ENCODE data around the gene SRPX2. TPM values are rescaled to one million over a fixed set of nuclear protein-coding genes. Genes with fewer than 3 reads are reported as not detected.
A peak's percentile ranks its signal among the peaks of the same experiment; 100 is the strongest.

Gene SRPX2, protein sequence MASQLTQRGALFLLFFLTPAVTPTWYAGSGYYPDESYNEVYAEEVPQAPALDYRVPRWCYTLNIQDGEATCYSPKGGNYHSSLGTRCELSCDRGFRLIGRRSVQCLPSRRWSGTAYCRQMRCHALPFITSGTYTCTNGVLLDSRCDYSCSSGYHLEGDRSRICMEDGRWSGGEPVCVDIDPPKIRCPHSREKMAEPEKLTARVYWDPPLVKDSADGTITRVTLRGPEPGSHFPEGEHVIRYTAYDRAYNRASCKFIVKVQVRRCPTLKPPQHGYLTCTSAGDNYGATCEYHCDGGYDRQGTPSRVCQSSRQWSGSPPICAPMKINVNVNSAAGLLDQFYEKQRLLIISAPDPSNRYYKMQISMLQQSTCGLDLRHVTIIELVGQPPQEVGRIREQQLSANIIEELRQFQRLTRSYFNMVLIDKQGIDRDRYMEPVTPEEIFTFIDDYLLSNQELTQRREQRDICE
- 1 to 10 TPM in 2 of 4 donors, under 1 TPM in 1, not detected in 1; 0.54 to 5.5 (median 5.0) TPM for polyA plus RNA-seq
- long read RNA-seq, donor 1, full-length matches to known transcripts: 1 of 1 reads
- long read RNA-seq, donor 1, partial matches to known transcripts: 0 of 1 reads
- long read RNA-seq, donor 1, other reads (novel, unspliced or antisense): 0 of 1 reads
- long read RNA-seq, donor 2: 0 reads
- long read RNA-seq, donor 3: 0 reads
- long read RNA-seq, donor 4: 0 reads
- long read RNA-seq, donor 5, full-length matches to known transcripts: 1 of 1 reads
- long read RNA-seq, donor 5, partial matches to known transcripts: 0 of 1 reads
- long read RNA-seq, donor 5, other reads (novel, unspliced or antisense): 0 of 1 reads
- long read RNA-seq, donor 6: 0 reads
- long read RNA-seq, donor 7, full-length matches to known transcripts: 2 of 2 reads
- long read RNA-seq, donor 7, partial matches to known transcripts: 0 of 2 reads
- long read RNA-seq, donor 7, other reads (novel, unspliced or antisense): 0 of 2 reads
- long read RNA-seq, donor 8, full-length matches to known transcripts: 1 of 7 reads
- long read RNA-seq, donor 8, partial matches to known transcripts: 6 of 7 reads
- long read RNA-seq, donor 8, other reads (novel, unspliced or antisense): 0 of 7 reads
- long read RNA-seq, donor 9: 0 reads
- long read RNA-seq, donor 10, full-length matches to known transcripts: 1 of 1 reads
- long read RNA-seq, donor 10, partial matches to known transcripts: 0 of 1 reads
- long read RNA-seq, donor 10, other reads (novel, unspliced or antisense): 0 of 1 reads

GRCh38 chrX:100643956-100644860 lies at the start of gene SRPX2:
TSS of gene SRPX2 (plus strand) at chrX:100644199. CDS start at chrX:100646323, 2,124 bp downstream.
- Histone ChIP-seq H3K27ac (ENCODE audit: low read depth in 1 of 3, low read length in 2 of 3) (peak within 1 kb of the TSS in 2 of 3 donors; percentile 13 to 79), H3K9me3 (ENCODE audit: control insufficient read depth in 2 of 2, insufficient read depth in 1 of 2, low read depth in 1 of 2, low read length in 1 of 2) (no peaks in the 10 kb centered on the region), H3K36me3 (ENCODE audit: control insufficient read depth in 3 of 3, insufficient read depth in 2 of 3, low read depth in 1 of 3, low read length in 3 of 3) (no peaks in the 10 kb centered on the region), H3K4me3 (ENCODE audit: low read depth in 1 of 3, low read length in 3 of 3) (peak within 1 kb of the TSS in 1 of 3 donors; percentile 26), H3K27me3 (ENCODE audit: control insufficient read depth in 3 of 3, insufficient read depth in 3 of 3, low read length in 3 of 3) (no peaks in the 10 kb centered on the region), H3K4me1 (ENCODE audit: control insufficient read depth in 3 of 3, insufficient read depth in 2 of 3, low read depth in 1 of 3, low read length in 2 of 3) (peaks cover 0 to 34% (median 0%) of the 10 kb centered on the region in 3 donors)
- DNase-seq: peak in 1 of 2 donors; percentile 31
- FAIRE-seq: no peak
- WGBS, 3 donors: 53 to 58% (median 55%) methylated on average over 11 of the region's 11 CpGs

DNA sequence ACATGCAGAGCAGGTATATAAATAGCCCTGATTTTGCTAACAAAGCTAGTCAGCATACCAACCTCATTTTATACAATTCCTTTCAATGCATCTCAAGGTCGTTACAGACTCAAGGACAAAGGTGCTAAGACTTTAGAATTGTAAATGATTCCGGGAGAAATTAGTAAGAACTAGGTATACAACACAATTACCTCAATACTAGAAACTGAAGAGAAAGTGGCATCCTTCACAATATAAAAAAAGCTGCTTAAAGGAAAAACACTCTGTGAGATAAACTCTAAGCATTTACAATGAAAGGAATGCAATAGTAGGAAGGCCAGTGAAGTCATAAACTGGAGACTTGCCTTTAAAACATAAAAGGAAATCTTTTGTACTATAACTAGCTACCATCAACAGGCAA lies 47.4 kb upstream of the SRPX2 start:
- Histone ChIP-seq H3K4me1 (ENCODE audit: control insufficient read depth in 3 of 3, insufficient read depth in 2 of 3, low read depth in 1 of 3, low read length in 2 of 3) (peaks cover 0 to 19% (median 4%) of the 10 kb centered on the region in 3 donors), H3K27ac (ENCODE audit: low read depth in 1 of 3, low read length in 2 of 3) (no peak overlapping the region), H3K27me3 (ENCODE audit: control insufficient read depth in 3 of 3, insufficient read depth in 3 of 3, low read length in 3 of 3) (no peaks in the 10 kb centered on the region), H3K4me3 (ENCODE audit: low read depth in 1 of 3, low read length in 3 of 3) (no peak overlapping the region), H3K36me3 (ENCODE audit: control insufficient read depth in 3 of 3, insufficient read depth in 2 of 3, low read depth in 1 of 3, low read length in 3 of 3) (no peaks in the 10 kb centered on the region), H3K9me3 (ENCODE audit: control insufficient read depth in 2 of 2, insufficient read depth in 1 of 2, low read depth in 1 of 2, low read length in 1 of 2) (no peaks in the 10 kb centered on the region)
- FAIRE-seq (no peak), DNase-seq (no peak)
- 38 to 70% (median 62%) methylated on average over 2 of the region's 2 CpGs for WGBS, 3 donors

DNA sequence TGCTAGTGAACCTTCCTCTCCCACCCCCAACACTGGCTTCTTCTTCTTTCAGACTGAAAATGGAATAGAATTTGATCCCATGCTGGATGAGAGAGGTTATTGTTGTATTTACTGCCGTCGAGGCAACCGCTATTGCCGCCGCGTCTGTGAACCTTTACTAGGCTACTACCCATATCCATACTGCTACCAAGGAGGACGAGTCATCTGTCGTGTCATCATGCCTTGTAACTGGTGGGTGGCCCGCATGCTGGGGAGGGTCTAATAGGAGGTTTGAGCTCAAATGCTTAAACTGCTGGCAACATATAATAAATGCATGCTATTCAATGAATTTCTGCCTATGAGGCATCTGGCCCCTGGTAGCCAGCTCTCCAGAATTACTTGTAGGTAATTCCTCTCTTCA lies 44.5 kb upstream of the SRPX2 start:
- DNase-seq (no peak), FAIRE-seq (no peak)
- no peaks in the 10 kb centered on the region for H3K9me3 ChIP-seq (ENCODE audit: control insufficient read depth in 2 of 2, insufficient read depth in 1 of 2, low read depth in 1 of 2, low read length in 1 of 2)

DNA sequence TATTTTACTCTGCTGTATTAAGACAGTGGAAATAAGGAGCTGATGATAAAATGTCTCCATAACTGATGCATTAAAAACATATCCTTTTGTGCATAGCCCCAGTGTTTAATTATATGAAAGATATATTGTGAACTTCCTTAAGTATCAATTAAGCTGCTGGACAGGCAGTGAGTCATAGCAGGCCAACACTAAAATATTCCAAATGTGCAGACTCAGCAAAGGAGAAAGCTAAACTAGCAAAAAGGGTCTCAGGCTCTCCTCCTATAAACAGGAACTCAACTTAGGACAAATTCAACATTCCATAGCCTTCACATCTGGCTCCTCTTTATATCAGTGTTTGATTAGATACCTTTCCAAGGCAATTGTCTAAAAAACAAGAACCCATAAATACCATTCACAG lies 43.7 kb upstream of the SRPX2 start:
- Histone ChIP-seq H3K36me3 (ENCODE audit: control insufficient read depth in 3 of 3, insufficient read depth in 2 of 3, low read depth in 1 of 3, low read length in 3 of 3) (no peaks in the 10 kb centered on the region), H3K9me3 (ENCODE audit: control insufficient read depth in 2 of 2, insufficient read depth in 1 of 2, low read depth in 1 of 2, low read length in 1 of 2) (no peaks in the 10 kb centered on the region), H3K4me3 (ENCODE audit: low read depth in 1 of 3, low read length in 3 of 3) (no peak overlapping the region), H3K27me3 (ENCODE audit: control insufficient read depth in 3 of 3, insufficient read depth in 3 of 3, low read length in 3 of 3) (no peaks in the 10 kb centered on the region), H3K4me1 (ENCODE audit: control insufficient read depth in 3 of 3, insufficient read depth in 2 of 3, low read depth in 1 of 3, low read length in 2 of 3) (no peaks in the 10 kb centered on the region), H3K27ac (ENCODE audit: low read depth in 1 of 3, low read length in 2 of 3) (peak overlapping the region in 1 of 3 donors; percentile 53)
- DNase-seq (peak in 1 of 2 donors; percentile 24), FAIRE-seq (no peak)

More for the DNA sequence above, 44.5 kb upstream of the SRPX2 start:
- H3K27me3 ChIP-seq (ENCODE audit: control insufficient read depth in 3 of 3, insufficient read depth in 3 of 3, low read length in 3 of 3): no peaks in the 10 kb centered on the region
- no peak overlapping the region for H3K27ac ChIP-seq (ENCODE audit: low read depth in 1 of 3, low read length in 2 of 3)
- H3K4me3 ChIP-seq (ENCODE audit: low read depth in 1 of 3, low read length in 3 of 3): no peak overlapping the region
- 77 to 96% (median 82%) methylated on average over 9 of the region's 9 CpGs for WGBS, 3 donors
- no peaks in the 10 kb centered on the region for H3K36me3 ChIP-seq (ENCODE audit: control insufficient read depth in 3 of 3, insufficient read depth in 2 of 3, low read depth in 1 of 3, low read length in 3 of 3)
- H3K4me1 ChIP-seq (ENCODE audit: control insufficient read depth in 3 of 3, insufficient read depth in 2 of 3, low read depth in 1 of 3, low read length in 2 of 3): no peaks in the 10 kb centered on the region

DNA sequence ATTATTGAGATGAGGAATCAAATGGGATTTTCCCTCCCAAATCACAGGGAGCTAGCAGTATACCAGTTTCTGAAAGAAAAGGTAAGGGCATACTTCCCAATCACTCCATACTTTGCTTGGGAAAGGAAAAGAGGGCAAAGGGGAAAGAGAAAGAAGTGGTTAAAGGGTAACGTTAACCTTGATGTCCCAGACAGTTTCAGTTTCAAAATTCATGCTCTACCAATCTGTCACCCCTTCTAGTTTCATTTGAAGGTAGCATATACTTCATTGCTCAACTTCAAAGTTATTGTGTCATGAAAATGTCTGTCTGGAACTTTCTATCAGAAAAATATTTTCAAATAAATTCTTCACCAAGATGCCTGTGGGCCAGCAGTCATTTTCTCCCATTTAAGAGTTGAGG lies 43.2 kb upstream of the SRPX2 start:
- DNase-seq (peak in 1 of 2 donors; percentile 18), FAIRE-seq (no peak)
- no peaks in the 10 kb centered on the region for H3K27me3 ChIP-seq (ENCODE audit: control insufficient read depth in 3 of 3, insufficient read depth in 3 of 3, low read length in 3 of 3)
- 5 to 14% (median 13%) methylated on average over 1 of the region's 1 CpG for WGBS, 3 donors
- no peaks in the 10 kb centered on the region for H3K36me3 ChIP-seq (ENCODE audit: control insufficient read depth in 3 of 3, insufficient read depth in 2 of 3, low read depth in 1 of 3, low read length in 3 of 3)
- H3K4me1 ChIP-seq (ENCODE audit: control insufficient read depth in 3 of 3, insufficient read depth in 2 of 3, low read depth in 1 of 3, low read length in 2 of 3): no peaks in the 10 kb centered on the region
- H3K27ac ChIP-seq (ENCODE audit: low read depth in 1 of 3, low read length in 2 of 3): peak overlapping the region in 1 of 3 donors; percentile 53
- H3K4me3 ChIP-seq (ENCODE audit: low read depth in 1 of 3, low read length in 3 of 3): no peak overlapping the region
- no peaks in the 10 kb centered on the region for H3K9me3 ChIP-seq (ENCODE audit: control insufficient read depth in 2 of 2, insufficient read depth in 1 of 2, low read depth in 1 of 2, low read length in 1 of 2)

GRCh38 chrX:100606753-100607152 lies 37.2 kb upstream of the SRPX2 start:
- Histone ChIP-seq H3K36me3 (ENCODE audit: control insufficient read depth in 3 of 3, insufficient read depth in 2 of 3, low read depth in 1 of 3, low read length in 3 of 3) (no peaks in the 10 kb centered on the region), H3K27ac (ENCODE audit: low read depth in 1 of 3, low read length in 2 of 3) (no peak overlapping the region), H3K4me3 (ENCODE audit: low read depth in 1 of 3, low read length in 3 of 3) (no peak overlapping the region), H3K27me3 (ENCODE audit: control insufficient read depth in 3 of 3, insufficient read depth in 3 of 3, low read length in 3 of 3) (no peaks in the 10 kb centered on the region), H3K9me3 (ENCODE audit: control insufficient read depth in 2 of 2, insufficient read depth in 1 of 2, low read depth in 1 of 2, low read length in 1 of 2) (no peaks in the 10 kb centered on the region), H3K4me1 (ENCODE audit: control insufficient read depth in 3 of 3, insufficient read depth in 2 of 3, low read depth in 1 of 3, low read length in 2 of 3) (no peaks in the 10 kb centered on the region)
- DNase-seq (no peak), FAIRE-seq (no peak)
- 50 to 90% (median 69%) methylated on average over 1 of the region's 1 CpG for WGBS, 3 donors

DNA sequence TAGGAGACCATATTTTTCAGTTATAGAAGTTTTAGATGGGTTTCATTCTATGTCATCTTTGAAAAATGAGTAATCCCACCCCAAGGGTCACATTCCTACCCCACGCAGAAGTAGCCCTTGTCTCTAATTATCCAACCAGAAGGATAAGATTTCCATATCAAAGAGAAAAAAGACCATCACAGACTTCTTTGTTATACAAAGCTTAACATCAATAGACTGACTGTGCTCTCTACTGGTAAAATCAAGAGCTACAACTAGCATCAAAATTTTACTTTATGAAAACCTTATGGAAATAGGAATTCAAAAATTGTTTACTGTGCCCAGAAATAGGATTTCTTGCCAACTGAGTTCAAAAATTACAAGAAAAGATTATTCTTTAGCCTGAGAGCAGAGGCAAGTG lies 34.4 kb upstream of the SRPX2 start:
- no peaks in the 10 kb centered on the region for H3K4me1 ChIP-seq (ENCODE audit: control insufficient read depth in 3 of 3, insufficient read depth in 2 of 3, low read depth in 1 of 3, low read length in 2 of 3)
- H3K9me3 ChIP-seq (ENCODE audit: control insufficient read depth in 2 of 2, insufficient read depth in 1 of 2, low read depth in 1 of 2, low read length in 1 of 2): no peaks in the 10 kb centered on the region
- FAIRE-seq (no peak), DNase-seq (no peak)
- H3K4me3 ChIP-seq (ENCODE audit: low read depth in 1 of 3, low read length in 3 of 3): no peak overlapping the region
- 0 to 7% (median 4%) methylated on average over 1 of the region's 1 CpG for WGBS, 3 donors
- no peaks in the 10 kb centered on the region for H3K36me3 ChIP-seq (ENCODE audit: control insufficient read depth in 3 of 3, insufficient read depth in 2 of 3, low read depth in 1 of 3, low read length in 3 of 3)
- H3K27ac ChIP-seq (ENCODE audit: low read depth in 1 of 3, low read length in 2 of 3): no peak overlapping the region
- H3K27me3 ChIP-seq (ENCODE audit: control insufficient read depth in 3 of 3, insufficient read depth in 3 of 3, low read length in 3 of 3): no peaks in the 10 kb centered on the region
